HT-29 (cell line): ENCODE measurements around the gene TMEM184C. TPM values are rescaled to one million over a fixed set of nuclear protein-coding genes. Genes with fewer than 3 reads are reported as not detected.

ENCODE experiments used
- DNase-seq: peaks from one replicate; pipeline ENCODE4 v3.0.0-alpha.2; 2015; ENCODE audit warnings: low spot score
- total RNA-seq: library from RNA; depleted of rRNA; stranded (reverse); fragments of >200 nt; shearing (Covaris generic); gene quantifications from 2 replicates; pipeline ENCODE4 v1.2.3, GENCODE V29; 2014

TMEM184C gene
- total RNA-seq, 1 experiment from 2014 or later: 17.0 TPM

DNA sequence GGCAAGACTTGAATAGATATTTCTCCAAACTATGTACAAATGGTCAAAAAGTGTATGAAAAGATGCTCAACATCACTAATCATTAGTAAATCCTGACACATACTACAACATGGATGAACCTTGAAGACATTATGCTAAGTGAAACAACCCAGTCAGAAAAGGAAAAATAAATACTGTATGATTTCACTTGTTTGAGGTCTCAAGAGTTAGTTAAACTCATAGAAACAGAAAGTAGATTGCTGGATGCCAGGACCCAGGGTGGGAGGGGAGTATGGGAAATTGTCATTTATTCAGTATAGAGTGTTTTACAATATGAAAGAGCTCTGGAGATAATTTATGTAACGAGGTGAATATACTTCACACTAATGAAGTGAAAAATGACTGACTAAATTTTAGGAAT, 34.4 kb downstream of the TMEM184C start:
- no peak for DNase-seq

DNA sequence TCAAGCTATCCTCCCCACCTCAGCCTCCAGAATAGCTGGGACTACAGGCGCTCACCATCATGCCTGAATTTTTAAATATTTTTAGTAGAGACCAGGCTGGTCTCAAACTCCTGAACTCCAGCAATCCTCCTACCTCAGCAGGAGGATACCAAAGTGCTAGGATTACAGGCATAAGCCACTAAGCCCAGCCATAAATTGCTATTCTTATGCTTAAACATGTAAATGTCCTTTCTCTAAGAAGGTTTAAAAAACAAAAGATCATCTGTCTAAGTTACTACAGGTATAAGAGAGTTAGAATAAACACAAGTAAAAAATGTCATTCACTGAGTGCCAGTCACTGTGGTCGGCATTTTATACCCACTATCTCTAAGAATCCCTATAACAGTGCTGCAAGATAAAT, 38.4 kb downstream of the TMEM184C start:
- DNase-seq: no peak

DNA sequence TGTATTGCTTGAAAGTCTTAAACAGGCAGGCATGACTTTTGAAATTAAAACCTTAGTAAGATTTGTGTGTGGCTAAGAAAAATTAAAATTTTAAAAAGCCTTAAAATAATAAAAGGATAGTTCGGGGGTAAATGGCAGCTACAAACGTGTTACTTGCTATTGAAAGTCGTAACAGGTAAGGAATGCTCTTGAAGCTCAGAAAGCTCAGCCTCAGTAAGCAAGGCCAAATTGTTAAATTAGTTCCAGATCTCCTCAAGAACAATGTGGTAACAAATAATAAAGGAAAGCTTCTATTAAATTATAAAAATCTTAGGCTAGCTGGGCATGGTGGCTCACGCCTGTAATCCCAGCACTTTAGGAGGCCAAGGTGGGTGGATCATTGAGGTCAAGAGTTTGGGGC, 41.3 kb downstream of the TMEM184C start:
- DNase-seq: no peak

DNA sequence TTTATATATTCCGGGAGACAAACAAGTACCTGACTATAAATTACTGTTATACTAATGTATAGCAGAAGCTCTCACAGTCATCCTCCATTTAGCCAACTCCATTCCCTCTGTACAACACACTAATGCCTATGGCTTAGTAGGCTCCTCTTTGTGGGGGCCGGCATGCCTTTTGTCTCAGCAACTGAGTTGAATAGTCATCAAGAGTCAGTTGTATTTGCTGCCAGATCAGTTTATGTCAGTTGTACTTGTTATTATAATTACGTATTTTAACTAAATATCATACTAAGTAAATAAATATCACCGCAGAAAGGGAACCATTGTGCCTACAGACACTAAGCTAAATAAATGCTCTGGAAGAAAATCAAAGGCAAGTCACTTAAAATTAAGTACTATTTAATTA, 56.9 kb downstream of the TMEM184C start:
- DNase-seq: no peak

DNA sequence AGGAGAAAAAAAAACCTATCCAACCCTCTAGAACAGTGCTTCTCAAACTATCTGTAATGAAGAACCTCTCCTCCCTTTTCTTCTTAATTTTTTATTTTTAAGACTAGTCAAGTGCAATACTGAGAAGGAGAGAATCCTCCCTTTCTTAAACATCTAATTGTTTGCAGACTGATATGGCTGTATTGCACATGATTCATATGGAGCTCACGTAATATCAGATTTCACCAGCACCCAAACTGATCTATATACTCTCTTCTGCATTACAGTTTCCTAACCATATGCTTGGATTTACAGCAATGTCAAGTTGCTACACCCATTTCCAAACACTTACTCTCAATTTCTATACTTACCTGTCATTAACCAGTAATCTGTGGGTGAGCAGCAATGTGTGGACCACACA, 57.3 kb downstream of the TMEM184C start:
- DNase-seq: no peak

DNA sequence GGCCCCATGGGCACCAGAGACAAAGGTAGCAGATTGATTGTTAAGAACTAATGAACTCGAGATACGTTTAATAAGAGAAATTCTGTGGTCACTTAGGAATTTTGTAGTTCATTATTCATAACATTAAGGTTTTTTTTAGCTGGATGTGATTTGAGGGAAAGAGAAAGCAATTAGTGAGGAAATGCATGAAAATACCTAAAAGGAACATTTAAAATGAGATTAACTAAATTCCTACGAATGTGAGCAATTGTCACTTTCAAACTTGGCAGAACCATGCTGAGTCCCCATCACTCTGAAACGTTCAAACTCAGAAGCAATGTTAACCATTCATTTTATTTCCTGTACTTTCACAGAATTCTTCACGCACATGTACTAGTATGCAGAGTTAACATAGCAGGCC, 60.9 kb downstream of the TMEM184C start:
- DNase-seq: no peak

DNA sequence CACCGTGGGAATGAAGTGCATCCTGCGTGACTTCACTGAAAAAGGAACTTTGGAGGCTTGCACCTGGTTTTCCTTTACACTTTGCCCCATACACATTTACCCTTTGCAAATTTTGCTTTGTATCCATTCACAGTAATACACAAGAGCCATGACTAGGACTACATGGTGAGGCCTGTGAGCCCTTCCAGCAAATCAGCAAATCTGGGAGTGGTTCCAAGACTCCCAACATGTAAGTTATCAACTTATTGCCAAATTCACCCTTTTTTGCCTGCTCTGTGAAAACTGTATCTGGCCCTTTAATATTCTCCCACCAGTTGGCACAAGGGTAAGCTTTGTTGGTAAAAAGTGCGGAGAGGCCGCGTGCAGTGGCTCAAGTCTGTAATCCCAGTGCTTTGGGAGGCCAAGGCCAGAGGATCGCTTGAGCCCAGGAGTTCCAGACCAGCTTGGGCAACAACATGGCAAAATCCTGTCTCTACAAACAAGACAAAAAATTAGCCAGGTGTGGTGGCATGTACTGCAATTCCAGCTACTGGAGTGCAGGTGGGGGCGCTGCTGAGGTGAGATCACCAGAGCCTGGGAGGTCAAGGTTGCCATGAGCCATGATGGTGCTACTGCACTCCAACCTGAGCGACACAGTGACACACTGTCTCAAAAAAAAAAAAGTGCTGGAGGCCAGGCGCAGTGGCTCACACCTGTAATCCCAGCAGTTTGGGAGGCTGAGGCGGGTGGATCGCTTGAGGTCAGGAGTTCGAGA, 61.8 kb downstream of the TMEM184C start:
- DNase-seq: peak; percentile 7

DNA sequence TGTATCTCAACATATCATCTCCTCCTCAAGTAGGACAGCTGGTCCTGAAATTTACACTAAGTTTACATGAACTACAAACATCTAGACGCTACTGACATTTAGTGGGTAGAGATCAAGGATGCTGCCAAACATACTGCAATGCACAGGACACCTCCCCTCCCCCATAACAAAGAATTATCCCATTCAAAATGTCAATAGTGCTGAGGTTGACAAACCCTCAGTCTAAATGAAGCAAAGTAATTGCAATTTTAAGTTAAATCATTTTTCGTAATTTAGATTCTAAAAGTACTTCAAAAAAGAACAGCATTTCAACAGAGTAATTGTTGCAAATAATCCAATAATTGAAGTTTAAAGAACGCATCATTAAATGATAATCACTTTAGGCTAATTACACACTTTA, 65.6 kb downstream of the TMEM184C start:
- peak; percentile 2 for DNase-seq

DNA sequence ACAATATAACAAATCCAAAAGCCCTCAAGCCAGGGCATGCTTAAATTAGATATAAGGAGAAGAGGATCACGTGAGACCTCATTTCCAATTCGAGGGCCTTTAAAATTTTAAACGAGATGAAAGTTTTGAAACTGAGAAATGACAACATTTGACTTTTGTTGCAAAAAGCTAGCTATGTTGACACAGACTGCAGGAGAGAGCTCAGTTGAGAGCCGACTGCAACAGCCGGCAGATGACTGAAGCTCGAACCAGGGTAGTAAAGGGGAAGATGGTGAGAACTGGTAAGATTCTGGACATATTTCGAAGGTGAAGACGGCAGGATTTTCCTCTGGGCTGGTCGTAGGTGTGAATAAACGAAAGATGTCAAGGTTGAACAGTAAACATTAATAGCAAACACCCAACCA, 66.0 kb downstream of the TMEM184C start:
- peak; percentile 17 for DNase-seq

DNA sequence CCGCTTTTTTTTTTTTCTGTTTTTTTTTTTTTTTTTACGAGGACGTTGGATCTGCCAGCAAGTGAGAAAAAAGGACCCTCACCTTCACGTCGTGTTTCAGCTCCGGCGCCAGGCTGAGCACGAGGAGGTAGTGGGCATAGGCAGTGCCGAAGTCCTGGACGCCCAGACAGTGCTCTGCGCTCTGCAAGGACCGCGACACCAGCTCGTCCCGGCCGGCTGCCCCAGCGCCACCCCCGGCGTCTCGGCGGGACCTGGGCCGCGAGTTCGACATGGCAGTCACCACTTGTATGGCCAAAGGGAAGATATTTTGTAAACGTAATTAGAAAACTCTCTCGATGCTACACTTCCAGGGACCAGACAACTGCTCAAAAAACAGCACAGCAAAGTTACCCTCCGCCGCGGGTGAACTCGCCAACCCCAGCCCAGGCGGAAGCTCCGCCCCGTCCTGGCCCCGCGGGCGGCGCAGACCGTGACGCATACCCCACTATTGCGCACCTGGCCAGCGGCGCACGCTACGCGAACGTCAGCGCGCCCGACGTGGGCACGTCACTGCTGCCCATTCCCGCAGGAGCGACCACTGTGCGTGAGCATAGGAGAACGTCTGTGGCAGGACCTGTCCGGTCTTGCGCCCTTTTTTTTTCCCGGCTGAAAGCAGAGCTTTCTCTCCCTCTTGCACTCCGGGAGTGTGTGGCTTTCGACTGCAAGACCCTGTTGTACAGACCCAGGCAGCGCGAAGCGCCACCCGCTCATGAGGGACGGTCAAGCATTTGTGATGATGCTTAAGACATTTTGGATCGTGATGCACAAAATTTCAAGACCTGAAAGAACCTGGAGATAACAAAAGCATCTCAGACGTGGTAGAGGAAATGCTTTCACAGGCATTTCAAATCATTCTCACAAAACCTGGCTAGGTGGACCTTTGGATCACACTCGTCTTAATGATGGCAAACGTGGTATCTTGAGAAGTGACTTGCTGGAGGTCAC, 66.8 kb downstream of the TMEM184C start, which contains the start of gene PRMT9:
Gene PRMT9, minus strand, starts transcription at position 447 of the 984 bp plus-strand sequence. Its CDS starts 176 bp downstream, at position 271.
- peak; percentile 83 for DNase-seq

DNA sequence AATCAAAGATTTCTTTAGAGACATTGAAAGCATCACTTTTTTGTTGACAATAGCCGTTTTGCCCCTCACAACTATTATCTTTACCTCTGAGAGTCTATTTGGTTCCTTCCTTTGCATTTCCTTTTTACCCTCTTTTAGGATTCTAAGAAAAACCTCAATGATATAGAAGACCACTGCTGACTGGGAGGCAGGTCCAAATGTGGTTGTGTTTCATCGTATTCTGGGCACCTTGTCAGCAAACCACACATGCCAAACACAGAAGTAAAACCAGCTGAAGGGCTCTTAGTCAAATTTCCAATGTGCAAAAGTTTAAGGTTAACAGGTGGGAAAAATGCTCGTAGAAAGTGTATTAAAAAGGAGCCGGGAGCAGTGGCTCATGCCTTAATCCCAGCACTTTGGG, 71.9 kb downstream of the TMEM184C start:
- no peak for DNase-seq

DNA sequence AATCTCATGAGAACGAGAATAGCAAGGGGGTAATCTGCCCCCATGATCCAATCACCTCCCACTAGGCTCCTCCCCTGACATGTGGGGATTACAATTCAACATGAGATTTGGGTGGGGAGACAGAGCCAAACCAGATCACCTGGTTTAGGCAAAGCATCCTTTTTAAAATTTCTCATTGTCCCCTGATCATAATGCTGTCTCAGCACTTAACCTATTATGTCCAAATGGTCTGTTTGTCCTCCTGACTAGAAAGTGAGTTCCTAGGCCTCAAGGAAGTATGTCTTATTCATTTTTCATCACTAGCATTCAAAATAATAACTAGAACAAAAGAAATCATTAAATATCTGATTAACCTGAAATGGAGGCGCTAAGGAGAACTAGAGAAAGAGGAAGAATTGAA, 74.6 kb downstream of the TMEM184C start:
- DNase-seq: no peak

DNA sequence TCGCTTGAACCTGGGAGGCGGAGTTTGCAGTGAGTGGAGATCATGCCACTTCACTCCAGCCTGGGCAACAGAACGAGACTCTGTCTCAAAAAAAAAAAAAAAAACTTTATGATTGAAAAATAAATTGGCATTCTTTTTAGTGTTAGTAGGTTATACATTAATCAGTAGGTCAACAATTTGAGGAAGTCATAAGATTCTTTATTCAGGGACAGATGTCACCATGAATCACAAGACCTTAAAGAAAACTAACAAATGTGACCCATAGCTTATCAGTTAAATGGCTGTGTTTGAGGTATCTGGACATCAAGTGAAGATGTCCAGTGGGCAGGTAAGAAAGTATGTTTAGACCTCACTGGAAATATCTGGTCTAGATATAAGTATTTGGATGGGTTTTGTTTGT, 76.0 kb downstream of the TMEM184C start:
- peak; percentile 20 for DNase-seq

DNA sequence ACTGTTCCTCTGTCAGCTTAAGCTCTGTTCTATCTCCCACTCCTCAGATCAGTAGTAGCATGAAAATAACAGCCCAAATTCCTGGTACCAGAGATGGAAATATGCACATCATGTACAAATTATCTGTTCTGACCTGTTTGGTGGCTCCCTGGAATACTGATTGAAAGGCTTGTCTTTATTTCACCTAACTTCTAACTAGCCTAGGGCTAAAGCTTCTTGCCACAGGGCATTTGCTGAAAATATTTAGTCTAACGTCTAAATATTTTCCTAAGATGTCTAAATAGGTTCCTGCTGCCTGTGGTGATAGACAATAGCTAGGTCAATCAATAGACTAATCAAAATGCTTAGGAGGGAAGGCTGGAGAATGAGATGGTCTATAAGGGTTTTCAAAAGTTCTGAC, 79.7 kb downstream of the TMEM184C start:
- DNase-seq: no peak

DNA sequence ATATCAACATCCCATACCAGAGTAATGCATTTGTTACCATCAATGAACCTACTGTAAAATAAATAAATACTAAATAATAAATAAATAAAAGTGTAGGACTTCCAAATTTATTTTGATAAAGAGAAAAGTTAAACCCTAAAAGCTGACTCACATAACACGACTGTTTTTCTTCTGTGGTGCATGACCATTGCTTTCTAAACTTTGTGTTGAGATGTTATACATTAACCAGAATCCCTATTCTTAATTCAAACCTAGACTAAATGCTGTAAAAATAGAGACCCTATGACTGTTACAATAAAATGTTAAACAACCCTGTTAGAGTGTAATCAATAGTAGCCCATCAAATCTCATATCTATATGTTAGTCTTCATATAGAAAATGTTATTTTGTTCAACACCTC, 87.6 kb downstream of the TMEM184C start:
- no peak for DNase-seq

DNA sequence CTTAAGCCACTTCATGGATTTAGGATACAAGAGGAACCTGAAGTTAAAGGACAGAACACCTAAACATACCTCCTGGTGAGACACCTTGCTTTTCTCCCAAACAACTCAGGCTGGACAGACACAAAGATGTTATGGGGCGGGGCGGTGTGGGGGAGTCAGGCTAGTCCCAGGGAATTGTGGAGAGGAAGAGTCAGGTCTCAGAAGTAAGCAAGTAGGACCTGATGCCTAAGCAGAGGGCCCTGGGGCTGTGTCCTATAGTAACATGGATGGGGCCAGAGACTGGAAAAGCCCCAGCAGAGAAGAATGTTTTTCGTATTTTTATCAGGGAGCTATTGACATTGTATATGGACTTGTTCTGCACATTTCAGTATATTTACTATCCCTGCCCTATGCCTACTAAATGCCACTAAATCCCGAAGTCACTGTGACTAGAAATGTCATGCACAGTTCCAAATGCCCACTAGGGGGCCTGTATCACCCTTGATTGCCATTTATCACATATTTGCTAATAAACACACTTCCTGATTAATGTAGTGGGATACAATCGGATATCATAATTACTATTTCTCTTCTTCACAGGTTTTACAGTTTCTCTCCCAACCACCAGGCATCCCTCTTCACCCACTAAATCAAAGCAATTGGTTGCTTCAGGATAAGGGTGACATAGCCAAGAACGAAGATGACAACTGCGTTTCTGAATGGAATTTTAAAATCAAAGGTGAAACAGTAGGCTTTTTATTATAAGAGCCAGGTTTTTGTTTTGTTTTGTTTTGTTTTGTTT, 90.9 kb downstream of the TMEM184C start:
- peak; percentile 83 for DNase-seq

DNA sequence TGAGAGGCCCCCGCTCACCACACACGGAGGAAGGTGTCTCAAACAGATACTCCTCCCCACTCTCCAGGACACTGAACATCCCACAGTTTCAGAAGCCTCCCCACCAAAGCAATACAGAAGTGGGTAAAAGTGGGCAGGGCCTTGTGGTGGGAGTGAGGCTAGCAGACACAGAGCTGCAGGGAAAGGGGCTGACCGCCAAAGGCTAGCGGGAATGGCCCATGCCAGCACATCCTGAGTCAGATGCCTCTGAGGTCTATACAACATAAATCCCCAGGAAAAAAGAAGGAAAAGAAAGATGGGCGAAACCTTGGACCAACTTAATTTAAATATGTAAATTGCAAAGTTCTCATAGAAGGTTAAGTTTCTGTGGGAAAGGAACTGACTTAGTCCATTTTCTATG, 92.8 kb downstream of the TMEM184C start:
- no peak for DNase-seq

DNA sequence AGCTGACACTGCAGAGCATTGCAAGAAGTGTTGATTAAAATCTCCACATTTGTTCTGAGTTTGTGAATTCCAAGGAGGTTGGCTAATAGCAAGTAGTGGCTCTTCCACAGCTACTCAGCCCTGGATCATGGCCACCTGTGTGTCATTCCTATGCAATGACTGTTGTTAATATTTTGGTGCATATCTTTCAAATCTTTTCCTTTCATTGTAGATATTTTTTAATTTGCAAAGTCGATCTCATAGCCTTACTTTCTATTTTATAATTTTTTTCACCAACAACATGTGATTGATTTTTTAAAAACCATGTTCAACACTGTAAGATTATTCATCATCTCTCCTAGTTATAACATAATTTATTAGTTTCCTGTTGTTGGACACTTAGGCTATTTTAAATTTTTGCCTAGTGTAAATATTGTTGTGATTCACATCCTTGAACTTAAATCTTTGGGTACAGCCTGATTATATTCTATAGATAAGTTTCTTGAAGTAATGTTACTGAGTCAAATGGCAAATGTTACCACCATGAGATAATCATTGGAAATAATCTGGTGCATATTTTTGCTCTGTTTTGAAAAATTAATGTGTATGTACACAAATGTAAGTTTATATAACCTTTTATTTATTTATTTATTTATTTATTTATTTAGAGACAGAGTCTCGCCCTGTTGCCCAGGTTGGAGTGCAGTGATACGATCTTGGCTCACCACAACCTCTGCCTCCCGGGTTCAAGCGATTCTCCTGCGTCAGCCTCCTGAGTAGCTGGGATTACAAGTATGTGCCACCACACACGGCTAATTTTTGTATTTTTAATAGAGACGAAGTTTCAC, 97.6 kb downstream of the TMEM184C start:
- DNase-seq: no peak

DNA sequence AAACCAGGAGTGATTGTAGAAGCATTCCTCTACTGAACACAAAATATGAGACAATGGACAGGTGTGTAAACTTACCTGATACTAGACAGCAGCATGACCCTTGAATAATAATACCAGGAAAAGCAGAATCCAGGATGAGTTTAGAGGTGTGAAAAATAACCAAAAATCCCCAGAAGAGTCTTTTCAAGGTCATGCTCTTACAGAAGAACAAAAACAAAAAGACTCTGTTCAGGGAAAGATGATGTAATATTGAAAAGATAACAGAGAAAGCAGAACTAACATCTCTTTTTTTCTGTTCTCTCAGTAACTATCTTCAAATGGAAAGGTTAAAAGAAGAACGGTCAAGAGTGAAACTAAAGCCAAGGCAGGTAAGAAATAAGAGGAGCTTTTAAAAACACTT, 100.7 kb downstream of the TMEM184C start:
- DNase-seq: no peak
